ENCODE data around the gene SNAP47. TPM values are rescaled to one million over a fixed set of nuclear protein-coding genes. Genes with fewer than 3 reads are reported as not detected.

SNAP47 gene
- total and polyA plus RNA-seq, 9 of the 15 experiments (the other 6 are each of a cell fraction or from before 2014, with no cell fraction given): 2.5 to 41.3 (median 32.6) TPM

DNA sequence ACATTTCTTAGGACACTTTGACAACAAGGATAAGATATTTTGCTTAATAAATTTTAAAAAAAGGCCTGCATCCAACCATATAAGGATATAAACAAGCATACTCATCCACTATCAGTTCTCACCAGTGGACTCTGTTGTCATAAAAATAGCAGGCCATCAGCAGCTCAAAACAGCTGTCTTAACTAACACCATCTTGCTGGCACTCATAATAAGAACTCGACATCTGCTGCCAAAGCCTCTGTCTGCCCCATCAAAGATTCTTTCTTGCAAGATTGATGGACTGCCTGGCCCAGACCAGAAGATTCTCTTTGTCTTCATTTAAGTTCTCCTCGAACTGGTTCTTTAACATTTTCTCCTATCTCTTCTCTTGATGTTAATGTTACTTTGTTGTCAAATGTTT, 10.2 kb upstream of the SNAP47 start (continued):
- TF ChIP-seq, protein P1, sequence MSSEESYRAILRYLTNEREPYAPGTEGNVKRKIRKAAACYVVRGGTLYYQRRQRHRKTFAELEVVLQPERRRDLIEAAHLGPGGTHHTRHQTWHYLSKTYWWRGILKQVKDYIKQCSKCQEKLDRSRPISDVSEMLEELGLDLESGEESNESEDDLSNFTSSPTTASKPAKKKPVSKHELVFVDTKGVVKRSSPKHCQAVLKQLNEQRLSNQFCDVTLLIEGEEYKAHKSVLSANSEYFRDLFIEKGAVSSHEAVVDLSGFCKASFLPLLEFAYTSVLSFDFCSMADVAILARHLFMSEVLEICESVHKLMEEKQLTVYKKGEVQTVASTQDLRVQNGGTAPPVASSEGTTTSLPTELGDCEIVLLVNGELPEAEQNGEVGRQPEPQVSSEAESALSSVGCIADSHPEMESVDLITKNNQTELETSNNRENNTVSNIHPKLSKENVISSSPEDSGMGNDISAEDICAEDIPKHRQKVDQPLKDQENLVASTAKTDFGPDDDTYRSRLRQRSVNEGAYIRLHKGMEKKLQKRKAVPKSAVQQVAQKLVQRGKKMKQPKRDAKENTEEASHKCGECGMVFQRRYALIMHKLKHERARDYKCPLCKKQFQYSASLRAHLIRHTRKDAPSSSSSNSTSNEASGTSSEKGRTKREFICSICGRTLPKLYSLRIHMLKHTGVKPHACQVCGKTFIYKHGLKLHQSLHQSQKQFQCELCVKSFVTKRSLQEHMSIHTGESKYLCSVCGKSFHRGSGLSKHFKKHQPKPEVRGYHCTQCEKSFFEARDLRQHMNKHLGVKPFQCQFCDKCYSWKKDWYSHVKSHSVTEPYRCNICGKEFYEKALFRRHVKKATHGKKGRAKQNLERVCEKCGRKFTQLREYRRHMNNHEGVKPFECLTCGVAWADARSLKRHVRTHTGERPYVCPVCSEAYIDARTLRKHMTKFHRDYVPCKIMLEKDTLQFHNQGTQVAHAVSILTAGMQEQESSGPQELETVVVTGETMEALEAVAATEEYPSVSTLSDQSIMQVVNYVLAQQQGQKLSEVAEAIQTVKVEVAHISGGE (CRISPR knock-in tag; IDR thresholded peaks at IDR 0.05): 0 out of 6 replicates have a peak, but pooled peaks of 1 of the 3 experiments have one; percentile 18

DNA sequence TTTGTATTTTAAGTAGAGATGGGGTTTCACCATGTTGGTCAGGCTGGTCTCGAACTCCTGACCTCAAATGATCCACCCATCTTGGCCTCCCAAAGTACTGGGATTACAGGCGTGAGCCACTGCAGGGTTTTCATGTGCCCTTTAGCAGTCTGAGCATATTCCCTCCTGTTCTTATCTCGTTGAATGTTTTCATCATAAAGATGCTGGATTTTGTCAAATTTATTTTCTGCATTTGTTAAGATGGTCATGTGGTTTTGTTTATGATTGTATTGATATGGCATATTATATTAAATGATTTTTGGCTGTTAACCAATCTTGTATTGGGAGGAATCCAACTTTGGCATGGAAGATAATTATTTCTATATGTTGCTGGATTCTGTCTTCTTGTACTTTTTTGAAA, 8.9 kb upstream of the SNAP47 start:
- CTCF ChIA-PET (ENCODE audit: low intra/inter-chr PET ratio): no interaction called here
- no peak overlapping the region for H3K4me2 ChIP-seq (ENCODE audit: insufficient read depth, low read length)
- 3% methylated on average over 3 of the region's 3 CpGs for WGBS (ENCODE audit: insufficient coverage, low coverage, missing lambda C conversion rate)
- POLR2A ChIA-PET: interaction anchor here (0.6 kb wide), 1 partner anchor 12 kb away, joined by 3 read pairs; no protein-coding TSS in a partner anchor
- no peaks in the 10 kb centered on the region for H3K9me1 ChIP-seq (ENCODE audit: control insufficient read depth, insufficient read depth, low read length)
- peaks cover 13 to 41% of the 10 kb centered on the region in 2 experiments for H3K4me1 ChIP-seq (replicated peaks in 1 of 2; ENCODE audit: control insufficient read depth in 2 of 2, insufficient read depth in 2 of 2, low read length in 2 of 2)
- DNase-seq (ENCODE audit: extremely low read depth in 1 of 4, low spot score in 3 of 4) (no peak), ATAC-seq (no peak), FAIRE-seq (no peak)
- H3K9ac ChIP-seq (ENCODE audit: insufficient read depth in 1 of 2, low read depth in 2 of 2, low read length in 2 of 2): no peak overlapping the region
- BruUV-seq (replicated peaks): no TSS peak
- peaks cover 8% of the 10 kb centered on the region; the same call in 2 of the 3 replicates for H3K36me3 ChIP-seq (ENCODE audit: control insufficient read depth, insufficient read depth, low read length)
- H3K27me3 ChIP-seq (ENCODE audit: control insufficient read depth in 2 of 2, insufficient read depth in 2 of 2, low read length in 2 of 2): no peaks in the 10 kb centered on the region
- in situ Hi-C loops (cut with MboI) (no loop called here), intact Hi-C loops (cut with micrococcal nuclease) (no loop called here)
- H3K27ac ChIP-seq (ENCODE audit: extremely low read depth, low read depth, low read length): no peak overlapping the region
- H3K4me3 ChIP-seq: no peak overlapping the region
- no peak overlapping the region for H2AFZ ChIP-seq (ENCODE audit: low read depth, low read length)
- peaks cover 11% of the 10 kb centered on the region; the same call in 1 of the 2 replicates for H4K20me1 ChIP-seq (replicated peaks; ENCODE audit: control insufficient read depth, insufficient read depth, low read length)
- 0 out of 2 replicates have a peak, but pooled peaks cover 5% of the 10 kb centered on the region for H3K9me3 ChIP-seq (replicated peaks; ENCODE audit: control insufficient read depth, insufficient read depth, low read depth, low read length)
- no peaks in the 10 kb centered on the region for H3K79me2 ChIP-seq (ENCODE audit: control insufficient read depth, insufficient read depth, low read length)
- TF ChIP-seq GTF2A2 (tag; IDR thresholded peaks at IDR 0.05) (no peak), PHF20 (IDR thresholded peaks at IDR 0.05; ENCODE audit: partially characterized antibody) (no peak), ZNF263 (CRISPR knock-in tag; IDR thresholded peaks at IDR 0.05; ENCODE audit: borderline replicate concordance) (no peak), RBM15 (IDR thresholded peaks at IDR 0.05; ENCODE audit: insufficient read depth, low read length) (no peak), SP2 (IDR thresholded peaks at IDR 0.05; ENCODE audit: extremely low read depth, low read depth, low read length, poor library complexity, severe bottlenecking) (no peak), KAT8 (IDR thresholded peaks at IDR 0.05; ENCODE audit: low read depth) (no peak), ZC3H8 (IDR thresholded peaks at IDR 0.05) (no peak), ARID1B (IDR thresholded peaks at IDR 0.05) (no peak), TFAM (CRISPR knock-in tag; conservative IDR thresholded peaks at IDR 0.05) (no peak), ZNF507 (tag; conservative IDR thresholded peaks at IDR 0.05) (no peak), ZNF143 (CRISPR knock-in tag; IDR thresholded peaks at IDR 0.05) (no peak), MYC (IDR thresholded peaks at IDR 0.05; ENCODE audit: low read depth, low read length) (no peak), MYC (CRISPR knock-in tag; IDR thresholded peaks at IDR 0.05; ENCODE audit: borderline replicate concordance, low read depth) (no peak), CTBP1 (IDR thresholded peaks at IDR 0.05; ENCODE audit: borderline replicate concordance) (no peak)
- TF ChIP-seq, protein P2, sequence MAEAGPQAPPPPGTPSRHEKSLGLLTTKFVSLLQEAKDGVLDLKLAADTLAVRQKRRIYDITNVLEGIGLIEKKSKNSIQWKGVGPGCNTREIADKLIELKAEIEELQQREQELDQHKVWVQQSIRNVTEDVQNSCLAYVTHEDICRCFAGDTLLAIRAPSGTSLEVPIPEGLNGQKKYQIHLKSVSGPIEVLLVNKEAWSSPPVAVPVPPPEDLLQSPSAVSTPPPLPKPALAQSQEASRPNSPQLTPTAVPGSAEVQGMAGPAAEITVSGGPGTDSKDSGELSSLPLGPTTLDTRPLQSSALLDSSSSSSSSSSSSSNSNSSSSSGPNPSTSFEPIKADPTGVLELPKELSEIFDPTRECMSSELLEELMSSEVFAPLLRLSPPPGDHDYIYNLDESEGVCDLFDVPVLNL (CRISPR knock-in tag; IDR thresholded peaks at IDR 0.05; ENCODE audit: low read depth): no peak
- TF ChIP-seq, protein P3, sequence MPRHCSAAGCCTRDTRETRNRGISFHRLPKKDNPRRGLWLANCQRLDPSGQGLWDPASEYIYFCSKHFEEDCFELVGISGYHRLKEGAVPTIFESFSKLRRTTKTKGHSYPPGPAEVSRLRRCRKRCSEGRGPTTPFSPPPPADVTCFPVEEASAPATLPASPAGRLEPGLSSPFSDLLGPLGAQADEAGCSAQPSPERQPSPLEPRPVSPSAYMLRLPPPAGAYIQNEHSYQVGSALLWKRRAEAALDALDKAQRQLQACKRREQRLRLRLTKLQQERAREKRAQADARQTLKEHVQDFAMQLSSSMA (CRISPR knock-in tag; IDR thresholded peaks at IDR 0.05): no peak
